ENCODE measurements around the gene TSFM. TPM values are rescaled to one million over a fixed set of nuclear protein-coding genes. Genes with fewer than 3 reads are reported as not detected.

The TSFM gene
- total and polyA plus RNA-seq, 2 experiments from 2014 or later = 13.0 to 36.1 TPM

GRCh38 chr12:57813971-57814772 is 31.6 kb downstream of the TSFM start:
- H3F3A ChIP-seq (ENCODE audit: insufficient read depth) = peaks cover 20% of the 10 kb centered on the region
- no peaks in the 10 kb centered on the region for H3K9me3 ChIP-seq (ENCODE audit: low read depth)
- no peak overlapping the region for H2AFZ ChIP-seq
- no peaks in the 10 kb centered on the region for H3K9me2 ChIP-seq (ENCODE audit: insufficient read depth)
- 71 to 76% methylated on average over 16 to 17 of the region's 17 CpGs for WGBS, 2 experiments (ENCODE audit: low coverage in 1 of 2, low lambda C conversion rate in 2 of 2, missing lambda C conversion rate in 2 of 2)
- peaks cover 22% of the 10 kb centered on the region for H3K4me1 ChIP-seq (ENCODE audit: insufficient read depth)
- in situ Hi-C loops (cut with MboI) = no loop called here
- H3K27ac ChIP-seq = no peak overlapping the region
- H3K9ac ChIP-seq = no peak overlapping the region
- TF ChIP-seq EZH2phosphoT487 (IDR thresholded peaks at IDR 0.05; ENCODE audit: insufficient read depth, low read depth) (no peak), EZH2 (IDR thresholded peaks at IDR 0.05; ENCODE audit: insufficient read depth, poor library complexity, severe bottlenecking) (no peak)
- H3K4me3 ChIP-seq = no peak overlapping the region
- no peak for DNase-seq
- H3K36me3 ChIP-seq (ENCODE audit: low read depth) = peaks cover 6% of the 10 kb centered on the region; the same call in 1 of the 2 replicates
- H3K4me2 ChIP-seq (ENCODE audit: unreplicated experiment) = no peak overlapping the region
- no peaks in the 10 kb centered on the region for H3K27me3 ChIP-seq (replicated peaks; ENCODE audit: insufficient read depth)
- H3K79me2 ChIP-seq (ENCODE audit: insufficient read depth) = peaks cover 5% of the 10 kb centered on the region; the same call in 1 of the 2 replicates
- H4K20me1 ChIP-seq (ENCODE audit: insufficient read depth) = no peaks in the 10 kb centered on the region

DNA sequence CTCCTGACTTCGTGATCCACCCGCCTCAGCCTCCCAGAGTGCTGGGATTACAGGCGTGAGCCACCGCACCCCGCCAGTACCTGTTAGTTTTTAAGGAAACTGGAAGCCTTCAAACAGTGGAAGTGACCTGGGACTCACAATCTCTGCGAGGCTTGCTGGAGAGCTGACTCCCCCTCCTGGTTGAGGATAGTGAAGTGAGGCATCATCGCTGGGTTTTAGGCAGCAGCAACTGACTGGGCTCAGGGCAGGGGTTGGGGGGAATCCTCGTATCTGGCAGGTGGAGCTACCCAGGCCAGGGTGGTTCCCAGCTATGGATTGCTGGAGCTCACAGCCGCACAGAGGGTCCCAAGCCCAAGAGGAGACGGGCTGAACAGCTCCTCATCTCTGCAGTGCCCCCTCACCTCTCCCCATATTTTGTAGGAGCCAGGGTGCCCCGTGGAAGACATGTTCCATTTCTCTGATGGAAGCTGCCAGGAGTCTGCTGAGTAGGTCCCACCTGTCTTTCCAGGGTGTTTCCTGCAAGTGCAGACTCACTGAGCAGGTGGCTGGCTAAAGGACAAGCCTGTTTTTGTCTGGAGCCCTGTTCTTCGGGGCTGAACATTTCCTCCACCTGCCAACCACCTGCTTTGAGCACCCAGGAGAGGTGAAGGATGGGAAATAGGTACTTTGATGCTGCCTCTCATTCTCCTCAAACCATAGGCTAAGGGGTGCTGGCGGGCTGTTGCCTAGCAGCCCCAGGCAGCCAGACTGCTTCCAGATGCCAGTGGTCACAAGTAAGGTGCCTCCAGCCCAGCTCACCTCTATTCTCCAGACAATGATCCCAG is 32.8 kb downstream of the TSFM start:
- no peak for TF ChIP-seq EZH2phosphoT487 (IDR thresholded peaks at IDR 0.05; ENCODE audit: insufficient read depth, low read depth)
- no peak for TF ChIP-seq EZH2 (IDR thresholded peaks at IDR 0.05; ENCODE audit: insufficient read depth, poor library complexity, severe bottlenecking)
- H4K20me1 ChIP-seq (ENCODE audit: insufficient read depth) = no peaks in the 10 kb centered on the region
- DNase-seq = no peak

DNA sequence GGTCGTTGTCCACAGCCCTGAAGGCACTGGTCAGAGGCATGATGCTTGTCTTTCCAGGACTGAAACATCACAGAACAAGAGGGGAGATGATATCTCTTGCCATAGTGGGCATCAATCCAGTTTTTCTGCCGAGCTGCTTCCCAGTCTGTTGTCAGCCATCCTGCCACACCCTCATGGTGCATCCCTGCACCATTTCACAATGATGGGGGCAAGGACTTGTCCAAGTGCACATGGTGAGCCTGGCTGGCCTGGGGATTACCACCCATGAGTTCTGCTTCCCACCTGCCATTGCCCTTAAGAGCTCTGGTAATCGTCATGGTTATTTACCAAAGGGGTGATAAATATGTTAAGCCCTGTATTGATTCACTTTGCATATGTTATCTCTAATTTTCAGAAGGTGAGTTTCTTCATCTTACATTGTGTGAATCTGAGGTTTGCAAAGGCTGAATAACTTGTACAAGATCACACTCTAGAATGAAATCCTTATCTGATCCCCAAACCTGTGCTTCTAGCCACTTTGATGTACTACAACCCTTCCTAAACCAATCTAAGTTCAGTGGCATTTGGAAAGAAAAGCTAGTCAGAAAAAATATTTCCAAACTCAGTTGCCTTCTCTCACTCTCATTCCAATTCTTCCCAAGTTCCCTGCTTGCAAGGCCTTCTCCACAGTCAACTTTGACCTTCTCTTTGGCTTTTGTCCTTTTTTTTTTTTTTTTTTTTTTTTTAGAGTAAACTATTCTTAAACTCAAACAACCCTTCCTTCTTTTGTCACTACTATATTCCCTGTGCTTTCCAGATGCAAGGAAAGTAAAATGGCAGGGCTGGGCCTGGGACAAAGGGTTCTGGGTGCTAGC is 33.6 kb downstream of the TSFM start:
- DNase-seq = no peak
- no peaks in the 10 kb centered on the region for H3K27me3 ChIP-seq (replicated peaks; ENCODE audit: insufficient read depth)
- no peak overlapping the region for H3K9ac ChIP-seq
- peaks cover 15% of the 10 kb centered on the region; the same call in 1 of the 2 replicates for H3K36me3 ChIP-seq (ENCODE audit: low read depth)
- H3K9me2 ChIP-seq (ENCODE audit: insufficient read depth) = no peaks in the 10 kb centered on the region
- TF ChIP-seq EZH2 (IDR thresholded peaks at IDR 0.05; ENCODE audit: insufficient read depth, poor library complexity, severe bottlenecking) (no peak), EZH2phosphoT487 (IDR thresholded peaks at IDR 0.05; ENCODE audit: insufficient read depth, low read depth) (no peak)
- no peaks in the 10 kb centered on the region for H3K9me3 ChIP-seq (ENCODE audit: low read depth)
- H3F3A ChIP-seq (ENCODE audit: insufficient read depth) = peaks cover 26% of the 10 kb centered on the region
- H3K79me2 ChIP-seq (ENCODE audit: insufficient read depth) = peaks cover 18% of the 10 kb centered on the region
- H3K4me2 ChIP-seq (ENCODE audit: unreplicated experiment) = no peak overlapping the region
- 50 to 61% methylated on average over 3 of the region's 3 CpGs for WGBS, 2 experiments (ENCODE audit: low coverage in 1 of 2, low lambda C conversion rate in 2 of 2, missing lambda C conversion rate in 2 of 2)
- no peak overlapping the region for H3K4me3 ChIP-seq
- peaks cover 22% of the 10 kb centered on the region for H3K4me1 ChIP-seq (ENCODE audit: insufficient read depth)
- H4K20me1 ChIP-seq (ENCODE audit: insufficient read depth) = no peaks in the 10 kb centered on the region
- in situ Hi-C loops (cut with MboI) = no loop called here
- H3K27ac ChIP-seq = 0 out of 2 replicates have a peak overlapping the region, but pooled peaks have one; percentile 23
- no peak overlapping the region for H2AFZ ChIP-seq

More for the DNA sequence above, 32.8 kb downstream of the TSFM start:
- in situ Hi-C loops (cut with MboI) = no loop called here
- Histone ChIP-seq H3K9ac (no peak overlapping the region), H3K27me3 (replicated peaks; ENCODE audit: insufficient read depth) (no peaks in the 10 kb centered on the region), H3K79me2 (ENCODE audit: insufficient read depth) (peaks cover 9% of the 10 kb centered on the region; the same call in 1 of the 2 replicates), H3K4me1 (ENCODE audit: insufficient read depth) (peaks cover 22% of the 10 kb centered on the region), H3K27ac (no peak overlapping the region), H2AFZ (no peak overlapping the region), H3K9me2 (ENCODE audit: insufficient read depth) (no peaks in the 10 kb centered on the region), H3K9me3 (ENCODE audit: low read depth) (no peaks in the 10 kb centered on the region), H3K4me3 (no peak overlapping the region), H3K36me3 (ENCODE audit: low read depth) (peaks cover 8% of the 10 kb centered on the region; the same call in 1 of the 2 replicates), H3F3A (ENCODE audit: insufficient read depth) (peaks cover 25% of the 10 kb centered on the region), H3K4me2 (ENCODE audit: unreplicated experiment) (no peak overlapping the region)
- WGBS, 2 experiments (ENCODE audit: low coverage in 1 of 2, low lambda C conversion rate in 2 of 2, missing lambda C conversion rate in 2 of 2) = 73 to 76% methylated on average over 11 to 13 of the region's 13 CpGs

DNA sequence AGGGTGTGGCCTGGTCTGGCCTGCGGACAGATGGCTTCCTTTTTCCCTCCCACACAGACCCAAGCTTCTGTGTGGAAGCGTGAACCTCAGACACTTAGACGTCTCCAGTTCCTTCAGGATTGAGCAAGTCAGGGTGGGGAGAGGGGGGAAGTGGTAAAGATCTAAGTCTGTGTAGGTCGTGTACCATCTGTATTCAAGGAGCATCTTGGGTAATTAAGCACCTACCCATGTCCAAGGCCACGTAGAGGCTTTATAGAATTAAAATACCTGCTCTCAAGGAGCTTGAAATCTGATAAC is 34.2 kb downstream of the TSFM start:
- H4K20me1 ChIP-seq (ENCODE audit: insufficient read depth) = no peaks in the 10 kb centered on the region
- H3K27me3 ChIP-seq (replicated peaks; ENCODE audit: insufficient read depth) = no peaks in the 10 kb centered on the region
- H3K4me1 ChIP-seq (ENCODE audit: insufficient read depth) = peaks cover 22% of the 10 kb centered on the region
- WGBS, 2 experiments (ENCODE audit: low coverage in 1 of 2, low lambda C conversion rate in 2 of 2, missing lambda C conversion rate in 2 of 2) = 18 to 22% methylated on average over 5 of the region's 5 CpGs
- no peak overlapping the region for H3K4me2 ChIP-seq (ENCODE audit: unreplicated experiment)
- H3K27ac ChIP-seq = peak overlapping the region; percentile 23; the same call in 1 of the 2 replicates
- no peak overlapping the region for H3K4me3 ChIP-seq
- H2AFZ ChIP-seq = no peak overlapping the region
- no peaks in the 10 kb centered on the region for H3K9me2 ChIP-seq (ENCODE audit: insufficient read depth)
- no peaks in the 10 kb centered on the region for H3K9me3 ChIP-seq (ENCODE audit: low read depth)
- peaks cover 21% of the 10 kb centered on the region; the same call in 1 of the 2 replicates for H3K36me3 ChIP-seq (ENCODE audit: low read depth)
- TF ChIP-seq EZH2phosphoT487 (IDR thresholded peaks at IDR 0.05; ENCODE audit: insufficient read depth, low read depth) (no peak), EZH2 (IDR thresholded peaks at IDR 0.05; ENCODE audit: insufficient read depth, poor library complexity, severe bottlenecking) (no peak)
- DNase-seq = peak; percentile 69
- peaks cover 23% of the 10 kb centered on the region for H3K79me2 ChIP-seq (ENCODE audit: insufficient read depth)
- H3F3A ChIP-seq (ENCODE audit: insufficient read depth) = peaks cover 26% of the 10 kb centered on the region
- H3K9ac ChIP-seq = 0 out of 2 replicates have a peak overlapping the region, but pooled peaks have one; percentile 6
- in situ Hi-C loops (cut with MboI) = no loop called here

Measured in GM23248 (cell line).